ENCODE measurements around the gene SERPINF2.
"Not testable (repeated sequence)": the region's sequence is repeated elsewhere in the genome, so short reads cannot be mapped to it uniquely, and the experiment has no call there.

SERPINF2 gene

DNA sequence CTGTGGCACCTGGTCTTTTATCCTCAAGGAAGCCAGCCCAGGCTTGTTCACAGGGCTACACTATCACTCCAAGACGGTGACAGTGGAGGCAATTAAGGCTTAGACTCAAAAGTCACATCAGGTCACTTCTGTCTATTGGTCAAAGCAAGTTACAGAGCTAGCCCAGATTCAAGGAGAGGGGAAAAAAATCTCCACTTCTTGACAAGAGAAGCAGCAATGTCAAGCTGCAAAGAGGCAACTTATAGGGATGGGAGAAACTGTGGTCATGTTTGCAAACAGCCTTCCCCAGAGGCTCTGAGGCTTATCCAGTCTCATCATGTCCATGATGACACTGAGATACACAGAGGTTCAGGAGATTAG lies 50.8 kb downstream of the SERPINF2 start:
- peaks cover 2% of the 10 kb centered on the region for H3K4me1 ChIP-seq (ENCODE audit: control insufficient read depth, insufficient read depth, low read length, unreplicated experiment)
- no peaks in the 10 kb centered on the region for H3K27me3 ChIP-seq (ENCODE audit: insufficient read depth, low read length)
- no peak overlapping the region for H2AFZ ChIP-seq (ENCODE audit: low read length, unreplicated experiment)
- no peak overlapping the region for H3K4me3 ChIP-seq (ENCODE audit: low read depth, low read length)
- no peak overlapping the region for H3K27ac ChIP-seq (ENCODE audit: low read depth, low read length)
- peaks cover 17% of the 10 kb centered on the region for H3K79me2 ChIP-seq (ENCODE audit: control insufficient read depth, insufficient read depth, low read length, unreplicated experiment)
- no peaks in the 10 kb centered on the region for H3K36me3 ChIP-seq (ENCODE audit: insufficient read depth, low read length)

DNA sequence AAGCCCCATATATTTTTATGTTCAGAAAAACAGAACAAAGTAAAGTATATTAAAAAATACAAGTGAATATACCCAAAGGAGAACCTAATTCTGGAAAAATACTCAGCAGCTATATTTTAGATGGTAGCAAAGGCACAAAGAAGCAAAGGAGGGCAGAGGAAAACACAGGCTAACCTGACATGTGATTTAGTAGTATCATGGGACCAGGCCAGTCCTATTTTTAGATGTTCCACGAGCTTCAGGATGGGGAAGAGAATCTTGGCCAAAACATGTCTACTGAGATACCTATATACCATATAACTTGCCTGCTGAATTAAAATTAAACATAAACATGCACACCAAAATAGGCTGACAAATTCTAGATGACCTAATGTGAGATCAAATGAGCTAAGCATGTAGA lies 54.1 kb downstream of the SERPINF2 start:
- peaks cover 12% of the 10 kb centered on the region for H3K79me2 ChIP-seq (ENCODE audit: control insufficient read depth, insufficient read depth, low read length, unreplicated experiment)
- H3K27ac ChIP-seq (ENCODE audit: low read depth, low read length), result no peak overlapping the region

DNA sequence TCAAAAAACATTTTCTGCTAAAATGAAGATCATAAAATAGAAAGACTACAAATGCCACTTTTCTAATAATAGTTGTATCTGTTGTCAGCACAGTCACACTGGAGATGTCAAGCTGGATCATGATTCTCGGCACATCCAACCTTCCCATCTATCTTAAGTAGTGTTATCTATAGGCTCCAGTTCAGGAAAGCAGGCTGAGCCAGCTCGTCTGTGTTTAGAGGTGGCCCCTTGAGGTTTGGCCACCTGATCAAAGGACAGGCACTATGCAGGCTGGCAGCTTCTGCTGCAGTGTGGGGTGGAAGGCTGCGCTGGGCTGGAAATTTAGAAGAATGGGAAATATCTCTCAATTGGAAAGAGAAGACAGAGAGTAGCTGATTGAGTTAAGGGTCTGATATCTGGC lies 54.7 kb downstream of the SERPINF2 start:
- peaks cover 2% of the 10 kb centered on the region for H3K4me1 ChIP-seq (ENCODE audit: control insufficient read depth, insufficient read depth, low read length, unreplicated experiment)
- H3K79me2 ChIP-seq (ENCODE audit: control insufficient read depth, insufficient read depth, low read length, unreplicated experiment), result peaks cover 12% of the 10 kb centered on the region
- no peak overlapping the region for H3K4me3 ChIP-seq (ENCODE audit: low read depth, low read length)
- peaks cover 13% of the 10 kb centered on the region; the same call in 1 of the 2 replicates for H3K36me3 ChIP-seq (ENCODE audit: insufficient read depth, low read length)
- no peak overlapping the region for H3K27ac ChIP-seq (ENCODE audit: low read depth, low read length)
- no peaks in the 10 kb centered on the region for H3K27me3 ChIP-seq (ENCODE audit: insufficient read depth, low read length)
- H2AFZ ChIP-seq (ENCODE audit: low read length, unreplicated experiment), result no peak overlapping the region

More for the DNA sequence above, 54.1 kb downstream of the SERPINF2 start:
- no peak overlapping the region for H3K4me3 ChIP-seq (ENCODE audit: low read depth, low read length)
- peaks cover 13% of the 10 kb centered on the region; the same call in 1 of the 2 replicates for H3K36me3 ChIP-seq (ENCODE audit: insufficient read depth, low read length)
- no peaks in the 10 kb centered on the region for H3K27me3 ChIP-seq (ENCODE audit: insufficient read depth, low read length)
- H2AFZ ChIP-seq (ENCODE audit: low read length, unreplicated experiment), result no peak overlapping the region
- H3K4me1 ChIP-seq (ENCODE audit: control insufficient read depth, insufficient read depth, low read length, unreplicated experiment), result peaks cover 2% of the 10 kb centered on the region

DNA sequence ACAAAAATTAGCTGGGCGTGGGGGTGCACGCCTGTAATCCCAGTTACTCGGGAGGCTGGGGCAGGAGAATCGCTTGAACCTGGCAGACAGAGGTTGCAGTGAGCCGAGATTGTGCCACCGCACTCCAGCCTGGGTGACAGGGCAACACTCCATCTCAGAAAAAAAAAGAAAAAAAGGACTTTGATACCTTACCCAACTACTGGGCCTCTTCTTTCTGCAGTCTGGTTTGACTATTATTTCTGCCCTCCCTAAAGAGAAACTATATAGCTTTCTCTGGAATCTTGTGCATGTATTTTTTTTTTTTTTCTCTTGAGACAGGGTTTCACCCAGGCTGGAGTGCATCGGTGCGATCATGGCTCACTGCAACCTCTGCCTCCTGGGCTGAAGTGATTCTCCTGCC lies 55.2 kb downstream of the SERPINF2 start:
- Histone ChIP-seq H3K36me3 (ENCODE audit: insufficient read depth, low read length) (peaks cover 13% of the 10 kb centered on the region; the same call in 1 of the 2 replicates), H3K79me2 (ENCODE audit: control insufficient read depth, insufficient read depth, low read length, unreplicated experiment) (peaks cover 12% of the 10 kb centered on the region)
- H3K4me3 ChIP-seq (ENCODE audit: low read depth, low read length); H3K27me3 ChIP-seq (ENCODE audit: insufficient read depth, low read length); H2AFZ ChIP-seq (ENCODE audit: low read length, unreplicated experiment); H3K4me1 ChIP-seq (ENCODE audit: control insufficient read depth, insufficient read depth, low read length, unreplicated experiment); H3K27ac ChIP-seq (ENCODE audit: low read depth, low read length): not testable (repeated sequence)

DNA sequence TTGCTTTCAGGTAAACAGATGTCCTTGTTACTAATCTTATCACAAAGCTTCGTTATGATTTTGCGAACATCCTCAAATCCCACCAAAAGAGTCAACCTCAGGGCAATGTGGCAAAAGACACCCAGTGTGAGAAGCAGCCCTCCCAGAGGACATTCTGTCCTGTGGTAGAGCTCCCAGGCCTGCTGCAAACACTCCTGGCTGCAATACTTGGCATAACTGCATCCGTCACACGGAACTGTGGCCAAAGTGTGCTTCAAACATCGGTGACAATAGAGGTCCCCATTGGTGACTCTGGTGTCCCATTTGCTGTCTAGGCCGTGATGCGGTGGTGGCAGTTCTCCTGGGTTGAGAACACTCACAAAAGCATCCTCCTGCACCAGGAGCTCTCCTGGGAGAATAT lies 57.6 kb downstream of the SERPINF2 start:
- Histone ChIP-seq H3K4me1 (ENCODE audit: control insufficient read depth, insufficient read depth, low read length, unreplicated experiment) (peaks cover 2% of the 10 kb centered on the region), H3K79me2 (ENCODE audit: control insufficient read depth, insufficient read depth, low read length, unreplicated experiment) (peaks cover 11% of the 10 kb centered on the region), H3K4me3 (ENCODE audit: low read depth, low read length) (no peak overlapping the region), H3K36me3 (ENCODE audit: insufficient read depth, low read length) (peaks cover 13% of the 10 kb centered on the region; the same call in 1 of the 2 replicates), H3K27ac (ENCODE audit: low read depth, low read length) (no peak overlapping the region), H3K27me3 (ENCODE audit: insufficient read depth, low read length) (no peaks in the 10 kb centered on the region), H2AFZ (ENCODE audit: low read length, unreplicated experiment) (no peak overlapping the region)

DNA sequence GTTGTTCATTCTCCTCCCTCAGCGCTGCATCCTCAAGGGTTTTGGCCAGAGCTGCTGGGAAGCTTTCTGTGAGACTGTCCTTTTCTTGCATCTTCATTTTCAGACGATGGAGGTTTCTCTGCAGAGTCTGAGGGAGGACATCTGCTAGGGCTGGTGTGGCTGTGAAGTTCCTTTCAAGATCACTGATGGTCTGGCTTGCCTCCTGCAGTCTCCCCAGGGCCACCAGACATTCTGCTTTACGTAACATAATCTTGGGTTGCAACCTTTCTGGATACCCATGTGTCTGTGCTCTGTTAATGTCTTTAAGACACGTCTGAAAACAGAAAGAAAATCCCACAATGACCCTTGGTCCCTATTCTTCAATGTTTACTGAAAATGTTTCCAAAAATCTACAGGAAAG lies 58.0 kb downstream of the SERPINF2 start:
- no peaks in the 10 kb centered on the region for H3K27me3 ChIP-seq (ENCODE audit: insufficient read depth, low read length)
- peaks cover 11% of the 10 kb centered on the region for H3K79me2 ChIP-seq (ENCODE audit: control insufficient read depth, insufficient read depth, low read length, unreplicated experiment)
- H3K4me3 ChIP-seq (ENCODE audit: low read depth, low read length), result no peak overlapping the region
- peaks cover 13% of the 10 kb centered on the region; the same call in 1 of the 2 replicates for H3K36me3 ChIP-seq (ENCODE audit: insufficient read depth, low read length)
- H3K4me1 ChIP-seq (ENCODE audit: control insufficient read depth, insufficient read depth, low read length, unreplicated experiment), result peaks cover 2% of the 10 kb centered on the region
- H3K27ac ChIP-seq (ENCODE audit: low read depth, low read length), result no peak overlapping the region
- no peak overlapping the region for H2AFZ ChIP-seq (ENCODE audit: low read length, unreplicated experiment)

DNA sequence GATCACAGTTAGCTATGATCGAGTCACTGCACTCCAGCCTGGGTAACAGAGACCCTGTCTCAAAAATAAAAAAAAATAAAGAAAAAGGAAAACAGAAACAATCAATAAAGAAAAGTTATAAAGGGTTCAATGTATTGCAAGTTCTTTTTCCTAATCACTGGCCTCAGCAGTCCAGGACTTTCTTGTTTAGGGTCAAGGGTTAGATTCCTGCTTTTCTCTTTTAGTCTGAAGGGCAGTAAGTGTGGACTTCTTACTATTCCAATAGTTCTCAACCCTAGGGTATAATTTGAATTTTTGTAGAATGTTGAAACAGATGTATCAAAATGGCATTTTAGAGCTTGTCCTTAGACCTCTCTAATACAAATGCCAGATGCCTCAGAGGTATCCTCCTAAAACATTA lies 59.8 kb downstream of the SERPINF2 start:
- peaks cover 13% of the 10 kb centered on the region; the same call in 1 of the 2 replicates for H3K36me3 ChIP-seq (ENCODE audit: insufficient read depth, low read length)
- H3K79me2 ChIP-seq (ENCODE audit: control insufficient read depth, insufficient read depth, low read length, unreplicated experiment), result peaks cover 4% of the 10 kb centered on the region
- H3K27ac ChIP-seq (ENCODE audit: low read depth, low read length), result no peak overlapping the region
- no peaks in the 10 kb centered on the region for H3K27me3 ChIP-seq (ENCODE audit: insufficient read depth, low read length)
- H3K4me3 ChIP-seq (ENCODE audit: low read depth, low read length), result no peak overlapping the region
- no peak overlapping the region for H2AFZ ChIP-seq (ENCODE audit: low read length, unreplicated experiment)
- H3K4me1 ChIP-seq (ENCODE audit: control insufficient read depth, insufficient read depth, low read length, unreplicated experiment), result no peaks in the 10 kb centered on the region

DNA sequence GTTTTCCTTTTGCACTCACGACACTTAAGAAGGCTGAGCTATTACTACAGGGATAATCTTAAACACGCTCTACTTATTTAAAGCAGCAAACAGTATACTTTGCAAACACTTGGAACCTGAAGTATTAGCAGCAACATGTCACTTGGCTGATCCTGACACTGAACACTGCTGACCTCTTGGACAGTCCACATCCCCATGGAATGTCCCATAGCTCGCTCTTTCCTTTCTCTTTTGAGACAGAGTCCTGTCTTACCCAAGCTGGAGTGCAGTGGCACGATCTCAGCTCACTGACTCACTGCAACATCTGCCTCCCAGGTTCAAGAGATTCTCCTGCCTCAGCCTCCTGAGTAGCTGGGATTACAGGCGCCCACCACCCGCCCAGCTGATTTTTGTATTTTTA lies 60.6 kb downstream of the SERPINF2 start:
- Histone ChIP-seq H3K36me3 (ENCODE audit: insufficient read depth, low read length) (peaks cover 13% of the 10 kb centered on the region; the same call in 1 of the 2 replicates), H3K27ac (ENCODE audit: low read depth, low read length) (no peak overlapping the region), H3K79me2 (ENCODE audit: control insufficient read depth, insufficient read depth, low read length, unreplicated experiment) (peaks cover 6% of the 10 kb centered on the region), H3K27me3 (ENCODE audit: insufficient read depth, low read length) (no peaks in the 10 kb centered on the region), H3K4me1 (ENCODE audit: control insufficient read depth, insufficient read depth, low read length, unreplicated experiment) (no peaks in the 10 kb centered on the region), H2AFZ (ENCODE audit: low read length, unreplicated experiment) (no peak overlapping the region), H3K4me3 (ENCODE audit: low read depth, low read length) (no peak overlapping the region)

All from ACC112 (cell line).